Measurements from ENCODE around the gene KIAA1671. TPM values are rescaled to one million over a fixed set of nuclear protein-coding genes. Genes with fewer than 3 reads are reported as not detected.

Gene KIAA1671
- polyA plus RNA-seq, 1 donor (not counting 4 experiments of a cell fraction or from before 2014, with no cell fraction given), result 17.4 TPM

DNA sequence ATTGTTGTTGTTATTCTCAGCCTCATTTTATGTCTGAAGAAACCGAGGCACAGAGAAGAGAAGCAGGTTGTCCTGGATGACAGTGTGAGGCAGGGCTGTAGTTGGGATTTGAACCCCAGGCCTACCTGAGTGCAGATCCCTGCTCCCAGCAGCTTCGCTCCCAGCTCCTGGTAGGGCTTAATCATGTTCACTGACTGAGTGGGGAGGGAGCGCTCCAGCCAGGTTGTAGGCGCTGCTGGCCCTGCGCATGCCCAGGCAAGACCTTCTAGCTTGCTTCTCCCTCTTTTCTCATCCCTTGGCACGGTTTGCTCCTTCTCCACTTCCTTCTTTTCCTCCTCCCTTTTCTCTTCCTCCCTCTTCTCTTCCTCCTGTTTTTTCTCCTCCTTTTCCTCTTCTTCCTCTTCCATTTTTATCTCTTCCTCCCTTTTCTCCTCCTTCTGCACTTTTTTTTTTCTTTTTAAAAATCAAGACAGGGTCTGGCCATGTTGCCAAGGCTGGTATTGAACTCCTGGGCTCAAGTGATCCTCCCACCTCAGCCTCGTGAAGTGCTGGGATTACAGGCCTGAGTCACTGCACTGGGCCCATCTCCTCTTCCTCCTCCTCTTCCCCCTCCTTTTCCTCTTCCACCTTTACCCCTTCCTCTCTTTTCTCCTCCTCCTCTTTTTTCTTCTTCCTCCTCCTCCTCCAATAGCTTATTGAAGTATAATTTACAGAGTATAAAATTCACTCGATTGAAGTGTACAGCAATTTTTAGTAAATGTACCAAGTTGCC is 109.3 kb downstream of the KIAA1671 start:
- H3K27ac ChIP-seq (ENCODE audit: control insufficient read depth, insufficient read depth, low read length), result peak overlapping the region; percentile 0
- peak overlapping the region; percentile 11 for H3K4me2 ChIP-seq (ENCODE audit: control insufficient read depth, extremely low read depth, insufficient read depth, low read depth, low read length)
- dilution Hi-C loops (cut with MboI; ENCODE audit: extremely low pct_ligation_motif_present, low sequenced_read_pairs), result no loop called here
- no peaks in the 10 kb centered on the region for H3K79me2 ChIP-seq (ENCODE audit: control insufficient read depth, insufficient read depth, low read length)
- H3K4me3 ChIP-seq (ENCODE audit: control insufficient read depth in 2 of 3, extremely low read depth in 1 of 3, insufficient read depth in 2 of 3, low read depth in 1 of 3, low read length in 3 of 3), result no peak overlapping the region
- peaks cover 6% of the 10 kb centered on the region for H4K20me1 ChIP-seq (ENCODE audit: control insufficient read depth, extremely low read depth, insufficient read depth, low read length)
- H3K36me3 ChIP-seq (ENCODE audit: control insufficient read depth in 2 of 2, extremely low read depth in 1 of 2, insufficient read depth in 2 of 2, low read length in 2 of 2), result peaks cover 8 to 9% of the 10 kb centered on the region in 2 experiments
- DNase-seq (ENCODE audit: low read depth, low spot score) (no peak), FAIRE-seq (peak; percentile 95)
- peaks cover 21% of the 10 kb centered on the region for H3K4me1 ChIP-seq (ENCODE audit: control insufficient read depth, extremely low read depth, insufficient read depth, low read length)
- no peaks in the 10 kb centered on the region for H3K9me1 ChIP-seq (ENCODE audit: control insufficient read depth, extremely low read depth, insufficient read depth, low read length)
- no peaks in the 10 kb centered on the region for H3K9me3 ChIP-seq (ENCODE audit: control insufficient read depth, low read depth, low read length)
- TF ChIP-seq, protein P1, sequence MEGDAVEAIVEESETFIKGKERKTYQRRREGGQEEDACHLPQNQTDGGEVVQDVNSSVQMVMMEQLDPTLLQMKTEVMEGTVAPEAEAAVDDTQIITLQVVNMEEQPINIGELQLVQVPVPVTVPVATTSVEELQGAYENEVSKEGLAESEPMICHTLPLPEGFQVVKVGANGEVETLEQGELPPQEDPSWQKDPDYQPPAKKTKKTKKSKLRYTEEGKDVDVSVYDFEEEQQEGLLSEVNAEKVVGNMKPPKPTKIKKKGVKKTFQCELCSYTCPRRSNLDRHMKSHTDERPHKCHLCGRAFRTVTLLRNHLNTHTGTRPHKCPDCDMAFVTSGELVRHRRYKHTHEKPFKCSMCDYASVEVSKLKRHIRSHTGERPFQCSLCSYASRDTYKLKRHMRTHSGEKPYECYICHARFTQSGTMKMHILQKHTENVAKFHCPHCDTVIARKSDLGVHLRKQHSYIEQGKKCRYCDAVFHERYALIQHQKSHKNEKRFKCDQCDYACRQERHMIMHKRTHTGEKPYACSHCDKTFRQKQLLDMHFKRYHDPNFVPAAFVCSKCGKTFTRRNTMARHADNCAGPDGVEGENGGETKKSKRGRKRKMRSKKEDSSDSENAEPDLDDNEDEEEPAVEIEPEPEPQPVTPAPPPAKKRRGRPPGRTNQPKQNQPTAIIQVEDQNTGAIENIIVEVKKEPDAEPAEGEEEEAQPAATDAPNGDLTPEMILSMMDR (optimal IDR thresholded peaks at IDR 0.05 in 1 of 3, IDR thresholded peaks at IDR 0.05 in 1 of 3, conservative IDR thresholded peaks at IDR 0.05 in 1 of 3; ENCODE audit: extremely low read depth in 1 of 3, insufficient read depth in 2 of 3, low read length in 3 of 3), result no peak
- H3K9ac ChIP-seq (ENCODE audit: control insufficient read depth, extremely low read depth, insufficient read depth, low read length), result peak overlapping the region; percentile 1
- H2AFZ ChIP-seq (ENCODE audit: control insufficient read depth, low read length), result peak overlapping the region; percentile 27
- H3K27me3 ChIP-seq (ENCODE audit: control insufficient read depth, extremely low read depth, insufficient read depth, low read length), result no peaks in the 10 kb centered on the region

DNA sequence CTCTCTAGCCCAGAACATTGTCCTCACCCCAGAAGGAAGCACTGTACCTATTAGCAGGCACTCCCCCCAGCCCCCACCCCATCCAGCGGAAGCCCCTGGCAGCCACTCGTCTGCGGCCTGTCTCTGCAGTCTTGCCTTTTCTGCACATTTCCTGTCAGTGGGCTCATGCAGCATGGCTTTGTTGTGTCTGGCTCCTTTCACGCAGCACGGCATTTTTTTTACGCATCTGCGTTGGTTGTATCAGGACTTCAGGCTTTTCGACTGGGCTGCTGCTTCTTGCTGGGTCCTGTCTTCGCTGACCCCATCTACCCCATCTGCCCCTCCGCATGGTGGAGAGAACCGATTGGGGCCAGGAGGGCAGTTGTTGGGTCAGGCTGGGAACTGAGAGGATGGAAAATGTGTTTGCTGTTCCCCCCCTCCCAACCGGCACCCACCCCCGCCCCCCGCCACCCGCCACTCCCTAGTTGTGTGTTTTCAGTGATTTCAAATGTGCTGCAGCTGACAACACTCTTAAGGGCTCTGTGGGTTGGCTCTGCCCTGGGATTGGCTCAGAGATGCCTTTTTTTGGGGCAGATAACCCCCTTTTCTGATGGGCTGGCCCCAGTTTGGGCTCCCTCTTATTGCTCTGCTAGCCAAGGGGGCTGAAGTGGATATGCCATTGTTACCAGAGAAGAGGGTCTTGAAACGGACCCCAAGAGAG is 110.0 kb downstream of the KIAA1671 start:
- Histone ChIP-seq H3K36me3 (ENCODE audit: control insufficient read depth in 2 of 2, extremely low read depth in 1 of 2, insufficient read depth in 2 of 2, low read length in 2 of 2) (peaks cover 8 to 9% of the 10 kb centered on the region in 2 experiments), H2AFZ (ENCODE audit: control insufficient read depth, low read length) (no peak overlapping the region), H3K9me1 (ENCODE audit: control insufficient read depth, extremely low read depth, insufficient read depth, low read length) (no peaks in the 10 kb centered on the region), H3K4me3 (ENCODE audit: control insufficient read depth in 2 of 3, extremely low read depth in 1 of 3, insufficient read depth in 2 of 3, low read depth in 1 of 3, low read length in 3 of 3) (no peak overlapping the region), H3K4me1 (ENCODE audit: control insufficient read depth, extremely low read depth, insufficient read depth, low read length) (peaks cover 21% of the 10 kb centered on the region), H3K27ac (ENCODE audit: control insufficient read depth, insufficient read depth, low read length) (no peak overlapping the region), H3K4me2 (ENCODE audit: control insufficient read depth, extremely low read depth, insufficient read depth, low read depth, low read length) (no peak overlapping the region), H3K9ac (ENCODE audit: control insufficient read depth, extremely low read depth, insufficient read depth, low read length) (no peak overlapping the region), H3K27me3 (ENCODE audit: control insufficient read depth, extremely low read depth, insufficient read depth, low read length) (no peaks in the 10 kb centered on the region), H3K79me2 (ENCODE audit: control insufficient read depth, insufficient read depth, low read length) (no peaks in the 10 kb centered on the region), H3K9me3 (ENCODE audit: control insufficient read depth, low read depth, low read length) (no peaks in the 10 kb centered on the region), H4K20me1 (ENCODE audit: control insufficient read depth, extremely low read depth, insufficient read depth, low read length) (peaks cover 4% of the 10 kb centered on the region)
- no peak for DNase-seq (ENCODE audit: low read depth, low spot score)
- dilution Hi-C loops (cut with MboI; ENCODE audit: extremely low pct_ligation_motif_present, low sequenced_read_pairs), result no loop called here
- no peak for FAIRE-seq
- TF ChIP-seq, protein P1 (optimal IDR thresholded peaks at IDR 0.05 in 1 of 3, IDR thresholded peaks at IDR 0.05 in 1 of 3, conservative IDR thresholded peaks at IDR 0.05 in 1 of 3; ENCODE audit: extremely low read depth in 1 of 3, insufficient read depth in 2 of 3, low read length in 3 of 3), result no peak
- no peak for TF ChIP-seq EZH2 (IDR thresholded peaks at IDR 0.05; ENCODE audit: low read length)

Data from keratinocyte (primary cell).